HG03571 (cell line): Measurements from ENCODE around the gene RAB30.
"Not testable (repeated sequence)": the region's sequence is repeated elsewhere in the genome, so short reads cannot be mapped to it uniquely, and the experiment has no call there.

Source experiments
- ATAC-seq: cut with Tn5 transposase; IDR thresholded peaks from one replicate; pipeline ENCODE4 v1.9.1; 2021; ENCODE audit not compliant: unreplicated experiment

RAB30 gene

DNA sequence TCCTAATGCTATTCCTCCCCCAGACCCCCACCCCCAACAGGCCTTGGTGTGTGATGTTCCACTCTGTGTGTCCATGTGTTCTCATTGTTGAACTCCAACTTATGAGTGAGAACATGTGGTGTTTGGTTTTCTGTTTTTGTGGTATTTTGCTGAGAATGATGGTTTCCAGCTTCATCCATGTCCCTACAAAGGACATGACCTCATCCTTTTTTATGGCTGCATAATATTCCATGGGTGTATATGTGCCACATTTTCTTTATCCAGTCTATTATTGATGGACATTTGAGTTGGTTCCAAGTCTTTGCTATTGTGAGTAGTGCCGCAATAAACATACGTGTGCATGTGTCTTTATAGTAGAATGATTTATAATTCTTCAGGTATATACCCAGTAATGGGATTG lies 121.2 kb downstream of the RAB30 start:
- not testable (repeated sequence) for ATAC-seq

DNA sequence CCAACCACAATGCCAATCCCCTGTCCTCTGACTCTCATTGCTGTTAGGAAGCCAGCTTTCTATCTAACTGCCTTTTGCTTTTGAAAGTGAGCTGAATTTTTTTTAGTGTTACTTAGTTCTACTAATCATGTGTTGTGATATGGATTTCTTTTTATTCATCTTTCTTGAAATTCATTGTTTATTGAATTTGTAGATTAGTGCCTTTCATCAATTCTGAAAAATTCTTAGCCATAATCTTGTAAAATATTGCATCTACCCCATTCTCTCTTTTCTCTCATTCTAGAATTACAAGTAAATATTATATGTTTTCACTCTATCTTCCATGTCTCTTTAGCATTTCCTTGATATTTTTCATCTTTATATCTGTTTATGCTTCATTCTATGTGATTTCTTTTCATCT lies 122.3 kb downstream of the RAB30 start:
- ATAC-seq = no peak

DNA sequence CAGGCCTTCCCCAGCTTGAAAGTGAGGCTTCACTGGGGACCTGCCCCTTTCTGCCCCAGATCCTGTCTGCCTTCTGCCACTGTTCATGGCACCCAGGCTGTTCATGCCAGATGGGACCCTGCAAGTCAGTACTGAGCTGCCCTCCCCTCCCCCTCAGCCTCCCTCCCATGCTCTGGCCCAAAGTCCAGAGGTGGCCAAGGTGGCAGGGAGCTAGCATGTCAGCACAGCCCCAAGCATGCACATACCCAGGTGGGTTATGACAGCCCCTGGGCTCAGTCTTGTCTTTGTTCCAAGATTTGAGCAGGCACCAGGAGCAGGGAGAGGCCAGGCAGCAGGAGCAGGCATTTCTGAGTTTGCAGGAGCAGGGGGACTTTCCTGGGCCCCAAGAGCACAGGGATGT lies 126.0 kb downstream of the RAB30 start:
- ATAC-seq = no peak

DNA sequence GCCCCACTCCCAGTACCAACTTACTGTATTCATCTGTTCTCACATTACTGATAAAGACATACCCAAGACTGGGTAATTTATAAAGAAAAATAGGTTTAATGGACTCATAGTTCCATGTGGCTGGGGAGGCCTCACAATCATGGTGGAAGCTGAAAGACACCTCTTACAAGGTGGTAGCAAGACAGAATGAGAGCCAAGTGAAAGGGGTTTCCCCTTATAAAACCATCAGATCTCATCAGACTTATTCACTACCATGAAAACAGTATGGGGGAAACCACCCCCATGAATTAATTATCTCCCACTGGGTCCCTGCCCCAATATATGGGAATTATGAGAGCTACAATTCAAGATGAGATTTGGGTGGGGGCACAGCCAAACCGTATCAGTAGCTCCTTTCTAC lies 126.7 kb downstream of the RAB30 start:
- ATAC-seq = not testable (repeated sequence)

DNA sequence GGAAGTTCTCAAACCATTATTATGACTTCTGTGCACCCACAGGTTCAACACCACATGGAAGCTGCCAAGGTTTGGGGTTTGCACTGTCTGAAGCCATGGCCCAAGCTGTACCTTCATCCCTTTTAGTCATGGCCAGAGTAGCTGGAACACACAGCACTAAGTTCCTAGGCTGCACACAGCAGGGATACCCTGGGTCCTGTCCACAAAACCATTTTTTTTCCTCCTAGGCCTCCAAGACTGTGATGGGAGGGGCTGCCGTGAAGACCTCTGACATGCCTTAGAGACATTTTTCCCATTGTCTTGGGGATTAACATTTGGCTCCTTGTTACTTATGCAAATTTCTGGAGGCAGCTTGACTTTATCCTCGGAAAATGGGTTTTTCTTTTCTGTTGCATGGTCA lies 127.5 kb downstream of the RAB30 start:
- no peak for ATAC-seq

DNA sequence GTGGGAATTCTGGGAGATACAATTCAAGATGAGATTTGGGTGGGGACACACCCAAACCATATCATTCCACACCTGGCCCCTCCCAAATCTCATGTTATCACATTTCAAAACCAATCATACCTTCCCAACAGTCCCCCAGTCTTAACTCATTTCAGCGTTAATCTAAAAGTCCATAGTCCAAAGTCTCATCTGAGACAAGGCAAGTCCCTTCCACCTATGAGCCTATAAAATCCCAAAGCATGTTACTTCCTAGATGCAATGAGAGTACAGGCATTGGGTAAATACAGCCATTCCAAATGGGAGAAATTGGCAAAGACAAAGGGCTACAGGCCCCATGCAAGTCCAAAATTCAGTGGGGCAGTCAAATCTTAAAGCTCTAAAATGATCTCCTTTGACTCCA lies 128.3 kb downstream of the RAB30 start:
- ATAC-seq = not testable (repeated sequence)

DNA sequence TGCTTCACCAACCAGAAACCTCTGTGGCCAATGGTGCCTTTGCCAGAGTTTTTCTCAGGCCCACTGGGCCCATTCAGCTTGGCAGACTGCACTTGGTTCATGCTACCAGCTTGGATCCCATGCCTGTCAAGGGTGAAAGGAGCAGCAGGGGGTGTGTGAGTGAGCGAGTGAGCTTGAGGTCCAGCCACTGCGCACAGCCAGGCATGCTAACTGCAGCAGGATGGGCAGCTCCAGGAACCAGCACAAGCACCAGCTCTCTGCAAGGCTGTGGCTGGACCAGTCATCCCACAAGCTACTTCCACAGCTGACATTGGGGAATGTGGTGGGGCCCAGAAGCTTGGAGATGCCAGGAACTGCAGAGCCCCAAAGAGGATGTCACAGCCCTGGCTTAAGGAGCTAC lies 129.3 kb downstream of the RAB30 start:
- ATAC-seq = no peak

DNA sequence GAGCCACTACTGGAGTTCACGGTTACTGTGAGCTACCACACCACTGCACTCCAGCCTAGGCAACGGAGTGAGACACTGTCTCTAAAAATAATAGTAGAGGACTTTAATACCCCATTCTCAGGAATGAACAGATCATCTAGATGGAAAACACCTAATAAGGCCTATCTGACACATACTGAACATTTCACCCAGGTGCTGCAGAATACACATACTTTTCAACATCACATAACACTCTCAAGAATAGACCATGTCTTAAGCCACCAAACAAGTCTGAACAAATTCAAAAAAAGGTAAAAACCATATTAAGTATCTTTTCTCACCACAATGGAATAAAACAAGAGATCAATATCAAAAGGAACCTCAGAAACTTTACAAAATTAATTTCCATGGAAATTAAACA lies 132.2 kb downstream of the RAB30 start:
- ATAC-seq = no peak

DNA sequence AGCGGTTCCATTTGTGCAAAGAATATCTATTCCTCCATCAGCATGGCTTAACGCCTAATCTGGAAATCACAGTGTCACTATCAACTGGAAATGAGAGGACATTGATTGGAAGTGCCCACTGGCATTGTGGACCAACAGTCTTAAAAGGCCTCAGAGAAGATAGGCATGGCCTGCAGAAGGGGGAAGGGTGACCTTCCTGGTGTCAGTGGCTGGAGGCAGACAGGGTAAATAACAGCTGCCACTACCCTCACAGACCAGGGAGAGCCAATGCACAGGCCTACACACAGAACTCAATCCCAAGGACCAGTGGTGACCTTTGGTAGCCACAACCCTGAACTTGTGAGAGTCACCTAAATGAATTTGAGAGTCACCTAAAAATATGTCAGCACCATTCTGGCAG lies 134.1 kb downstream of the RAB30 start:
- no peak for ATAC-seq

DNA sequence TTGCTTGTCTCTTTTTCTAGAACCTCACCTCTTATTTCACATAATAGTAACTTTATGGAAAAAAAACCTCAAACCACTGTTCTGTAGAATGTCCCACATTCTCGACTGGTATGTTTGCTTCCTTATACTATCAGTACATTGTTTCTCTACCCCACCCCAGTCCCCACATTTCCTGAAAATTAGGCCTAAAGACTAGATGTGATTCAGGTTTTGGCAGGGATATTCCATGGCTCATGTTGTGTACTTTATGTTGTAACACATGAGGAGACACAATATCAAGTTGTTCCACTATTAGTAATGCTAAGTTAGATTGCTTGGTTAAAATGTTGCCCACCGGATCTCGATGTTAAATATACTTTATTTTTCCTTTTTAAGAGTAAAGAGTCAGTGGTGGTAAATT lies 135.4 kb downstream of the RAB30 start:
- ATAC-seq = no peak

DNA sequence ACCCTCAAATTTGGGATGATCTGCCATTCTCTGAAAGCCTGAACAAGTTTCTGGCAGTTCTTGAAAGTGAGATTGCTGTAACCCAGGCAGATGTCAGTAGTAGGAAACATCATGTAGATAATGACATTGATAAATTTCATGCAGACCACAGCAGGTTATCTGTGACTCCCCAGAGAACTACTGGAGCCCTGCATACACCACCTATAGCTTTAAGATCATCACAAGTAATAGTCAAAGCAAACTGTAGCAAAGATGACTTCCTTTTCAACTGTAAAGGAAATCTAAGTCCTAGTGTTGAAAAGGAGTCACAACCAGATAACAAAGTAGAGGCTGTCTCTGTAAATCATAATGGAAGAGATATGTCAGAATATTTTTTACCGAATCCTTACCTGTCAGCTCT lies 139.1 kb downstream of the RAB30 start:
- ATAC-seq = no peak

DNA sequence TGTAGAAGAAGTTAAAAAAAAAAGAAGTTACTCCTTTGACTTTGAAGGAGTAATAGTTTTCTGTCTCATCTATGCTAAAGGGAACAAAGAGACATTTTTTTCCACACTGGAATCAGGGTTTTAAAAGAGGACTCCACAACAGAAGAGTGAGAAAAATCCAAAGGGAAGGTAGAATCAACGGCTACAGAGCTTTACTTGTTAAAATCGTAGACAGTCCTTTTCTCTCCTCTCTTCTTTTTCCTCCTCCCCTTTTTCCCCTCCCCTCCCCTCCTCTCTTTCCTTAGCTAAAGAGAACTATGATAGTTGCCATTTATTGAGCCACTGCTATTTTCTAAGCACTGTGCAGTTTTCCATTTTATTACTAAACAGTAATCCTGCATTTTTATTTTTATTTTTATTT lies 141.0 kb downstream of the RAB30 start:
- ATAC-seq = no peak

DNA sequence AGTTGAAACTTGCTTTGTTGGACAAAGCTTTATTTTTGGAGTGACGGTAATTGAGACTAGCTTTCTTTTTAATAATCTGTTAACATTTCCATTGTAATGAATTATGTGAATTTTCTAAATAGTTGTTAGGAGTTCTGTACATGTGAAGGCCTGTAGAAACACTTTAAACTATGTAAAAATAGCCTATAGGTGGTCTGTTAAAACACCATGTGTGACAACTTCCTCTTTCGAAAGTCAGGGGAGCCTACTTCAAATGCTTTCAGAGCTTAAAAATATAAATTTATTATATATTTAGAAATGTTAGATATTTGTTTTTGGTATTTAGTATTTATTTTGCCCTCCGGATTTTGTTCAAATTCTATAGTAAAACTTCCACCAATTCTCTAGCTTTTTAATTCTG lies 141.5 kb downstream of the RAB30 start:
- no peak for ATAC-seq

DNA sequence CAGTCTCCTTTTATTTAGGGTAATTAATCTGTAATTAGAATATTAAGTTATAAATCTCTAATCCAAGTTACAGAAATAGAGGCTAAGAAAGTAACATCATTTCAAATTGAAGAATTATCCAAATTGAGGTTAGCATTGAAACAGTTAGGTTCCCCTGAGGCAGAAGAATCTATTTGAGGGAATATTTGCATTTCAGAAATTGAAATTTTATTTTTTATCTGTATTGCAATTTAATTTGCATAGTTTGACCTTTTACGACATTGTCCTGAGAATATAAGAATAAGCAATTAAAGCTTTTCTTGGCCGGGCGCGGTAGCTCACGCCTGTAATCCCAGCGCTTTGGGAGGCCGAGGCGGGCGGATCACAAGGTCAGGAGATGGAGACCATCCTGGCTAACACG lies 142.6 kb downstream of the RAB30 start:
- no peak for ATAC-seq

DNA sequence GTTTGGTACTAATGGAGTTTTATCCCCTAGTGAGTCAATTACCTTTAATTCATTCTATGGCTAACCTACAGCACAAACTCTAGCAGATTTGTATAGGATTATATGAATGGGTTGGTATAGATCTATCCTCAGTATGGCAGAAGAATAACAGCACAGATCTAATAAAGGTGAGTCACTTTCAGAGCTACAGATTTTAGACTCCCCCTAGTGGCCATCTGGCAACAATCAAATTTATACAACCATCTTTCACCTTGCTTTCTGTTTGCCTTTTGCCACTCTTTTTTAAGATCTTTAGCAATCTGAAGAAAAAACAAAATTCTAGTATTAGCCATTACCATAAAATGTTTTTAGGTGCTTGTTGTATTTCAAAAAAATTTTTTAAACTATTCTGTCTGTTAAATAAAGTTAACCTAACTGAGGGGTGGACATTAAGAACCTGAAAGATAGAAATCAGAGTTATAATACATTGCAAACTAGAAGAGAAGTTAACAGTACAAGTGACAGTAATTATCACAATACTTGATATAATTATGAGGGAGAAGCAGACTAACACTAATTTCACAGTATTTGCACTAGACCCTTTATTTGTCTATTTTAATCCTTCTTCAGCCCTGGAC lies 144.3 kb downstream of the RAB30 start:
- peak; percentile 57 for ATAC-seq

DNA sequence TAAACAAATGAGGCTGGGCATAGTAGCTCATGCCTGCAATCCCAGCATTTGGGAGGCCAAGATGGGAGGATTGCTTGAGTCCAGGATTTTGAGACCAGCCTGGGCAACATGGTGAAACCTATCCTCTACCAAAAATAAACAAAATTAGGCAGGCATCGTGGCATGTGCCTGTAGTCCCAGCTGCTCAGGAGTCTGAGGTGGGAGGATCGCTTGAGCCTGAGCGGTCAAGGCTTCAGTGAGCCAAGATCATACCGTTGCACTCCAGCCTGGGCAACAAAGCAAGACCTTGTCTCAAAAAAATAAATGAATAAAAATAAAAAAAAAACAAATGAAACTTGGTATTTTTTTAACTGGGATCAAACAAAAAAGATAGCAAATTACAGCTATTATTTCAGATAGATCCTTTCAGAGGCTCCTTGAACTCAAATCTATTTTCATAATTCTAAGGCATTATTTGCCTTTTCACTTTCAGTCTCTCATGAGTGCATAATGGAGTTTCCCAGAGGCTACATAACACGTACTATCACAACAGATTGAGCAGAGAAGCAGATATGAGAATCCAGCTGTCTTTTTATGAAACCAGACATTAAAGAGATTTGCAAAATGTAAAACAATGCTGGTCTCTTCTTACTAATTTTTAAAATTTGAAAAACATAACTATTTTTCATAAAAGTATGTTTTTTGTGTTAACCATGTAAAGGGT lies 147.0 kb downstream of the RAB30 start:
- no peak for ATAC-seq
